Neutrophil (primary cell): ENCODE results near the gene IGF2.

Experiments
- H3K27ac ChIP-seq: fragments of 200-600 bp; sonication (generic); 2 replicates; pipeline ENCODE4 v1.5.1; 2016; ENCODE audit warnings: mild to moderate bottlenecking, moderate library complexity
- H3K27me3 ChIP-seq: fragments of 200-600 bp; sonication (generic); 2 replicates; pipeline ENCODE4 v1.6.0; 2016; ENCODE audit warnings: mild to moderate bottlenecking
- H3K36me3 ChIP-seq: fragments of 200-600 bp; sonication (generic); 2 replicates; pipeline ENCODE4 v1.5.1; 2017
- H3K4me1 ChIP-seq, 2 experiments: fragments of 200-600 bp in 1 of 2; sonication (generic) in 1 of 2; 1 replicate in 1 of 2; 2 replicates in 1 of 2; pipeline versions ENCODE4 v1.5.1 to v1.6.1; 2013 to 2016; ENCODE audit warnings: low read depth in 1 of 2, low read length in 1 of 2, mild to moderate bottlenecking in 1 of 2, moderate library complexity in 1 of 2; ENCODE audit not compliant: control insufficient read depth in 1 of 2, insufficient read depth in 1 of 2
- H3K4me3 ChIP-seq, 2 experiments: fragments of 200-600 bp in 1 of 2; sonication (generic) in 1 of 2; 1 replicate in 1 of 2; 2 replicates in 1 of 2; pipeline ENCODE4 v1.5.1; 2013 to 2016; ENCODE audit warnings: low read depth in 1 of 2, low read length in 1 of 2, mild to moderate bottlenecking in 1 of 2, moderate library complexity in 1 of 2
- H3K9me3 ChIP-seq: fragments of 200-600 bp; sonication (generic); 2 replicates; pipeline ENCODE4 v1.5.1; 2016
- TF ChIP-seq, protein P1 (sequence below): fragments of 200-600 bp; sonication (generic); IDR thresholded peaks from 2 replicates; pipeline ENCODE4 v1.5.1; 2016; ENCODE audit warnings: antibody characterized with exemption

IGF2 gene

GRCh38 chr11:2173761-2174160 lies 34.6 kb upstream of the IGF2 start:
- no peaks in the 10 kb centered on the region for H3K36me3 ChIP-seq
- no peak overlapping the region for H3K27ac ChIP-seq
- no peaks in the 10 kb centered on the region for H3K4me1 ChIP-seq
- no peaks in the 10 kb centered on the region for H3K9me3 ChIP-seq
- TF ChIP-seq, protein P1, sequence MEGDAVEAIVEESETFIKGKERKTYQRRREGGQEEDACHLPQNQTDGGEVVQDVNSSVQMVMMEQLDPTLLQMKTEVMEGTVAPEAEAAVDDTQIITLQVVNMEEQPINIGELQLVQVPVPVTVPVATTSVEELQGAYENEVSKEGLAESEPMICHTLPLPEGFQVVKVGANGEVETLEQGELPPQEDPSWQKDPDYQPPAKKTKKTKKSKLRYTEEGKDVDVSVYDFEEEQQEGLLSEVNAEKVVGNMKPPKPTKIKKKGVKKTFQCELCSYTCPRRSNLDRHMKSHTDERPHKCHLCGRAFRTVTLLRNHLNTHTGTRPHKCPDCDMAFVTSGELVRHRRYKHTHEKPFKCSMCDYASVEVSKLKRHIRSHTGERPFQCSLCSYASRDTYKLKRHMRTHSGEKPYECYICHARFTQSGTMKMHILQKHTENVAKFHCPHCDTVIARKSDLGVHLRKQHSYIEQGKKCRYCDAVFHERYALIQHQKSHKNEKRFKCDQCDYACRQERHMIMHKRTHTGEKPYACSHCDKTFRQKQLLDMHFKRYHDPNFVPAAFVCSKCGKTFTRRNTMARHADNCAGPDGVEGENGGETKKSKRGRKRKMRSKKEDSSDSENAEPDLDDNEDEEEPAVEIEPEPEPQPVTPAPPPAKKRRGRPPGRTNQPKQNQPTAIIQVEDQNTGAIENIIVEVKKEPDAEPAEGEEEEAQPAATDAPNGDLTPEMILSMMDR, result no peak
- H3K27me3 ChIP-seq, result peaks cover 9% of the 10 kb centered on the region
- no peak overlapping the region for H3K4me3 ChIP-seq

GRCh38 chr11:2173150-2173693 lies 34.0 kb upstream of the IGF2 start:
- TF ChIP-seq, protein P1, result no peak
- H3K36me3 ChIP-seq, result no peaks in the 10 kb centered on the region
- peaks cover 11% of the 10 kb centered on the region for H3K27me3 ChIP-seq
- H3K4me3 ChIP-seq, result no peak overlapping the region
- no peak overlapping the region for H3K27ac ChIP-seq
- H3K4me1 ChIP-seq, result no peaks in the 10 kb centered on the region
- no peaks in the 10 kb centered on the region for H3K9me3 ChIP-seq

GRCh38 chr11:2172676-2173075 lies 33.5 kb upstream of the IGF2 start:
- TF ChIP-seq, protein P1, result no peak
- H3K9me3 ChIP-seq, result no peaks in the 10 kb centered on the region
- peaks cover 17% of the 10 kb centered on the region for H3K27me3 ChIP-seq
- H3K36me3 ChIP-seq, result no peaks in the 10 kb centered on the region
- H3K27ac ChIP-seq, result no peak overlapping the region
- no peak overlapping the region for H3K4me3 ChIP-seq
- no peaks in the 10 kb centered on the region for H3K4me1 ChIP-seq

- Histone ChIP-seq H3K9me3 (no peaks in the 10 kb centered on the region), H3K36me3 (no peaks in the 10 kb centered on the region), H3K4me1 (no peaks in the 10 kb centered on the region), H3K27me3 (peaks cover 28% of the 10 kb centered on the region), H3K4me3 (no peak within 1 kb of the TSS), H3K27ac (no peak within 1 kb of the TSS)
- TF ChIP-seq, protein P1, result no peak
These were observed 32.4 kb upstream of the IGF2 start, which contains the start of gene TH for GRCh38 chr11:2171591-2172003. TH (minus strand) TSS chr11:2171815; CDS start chr11:2171786, 29 bp downstream.

DNA sequence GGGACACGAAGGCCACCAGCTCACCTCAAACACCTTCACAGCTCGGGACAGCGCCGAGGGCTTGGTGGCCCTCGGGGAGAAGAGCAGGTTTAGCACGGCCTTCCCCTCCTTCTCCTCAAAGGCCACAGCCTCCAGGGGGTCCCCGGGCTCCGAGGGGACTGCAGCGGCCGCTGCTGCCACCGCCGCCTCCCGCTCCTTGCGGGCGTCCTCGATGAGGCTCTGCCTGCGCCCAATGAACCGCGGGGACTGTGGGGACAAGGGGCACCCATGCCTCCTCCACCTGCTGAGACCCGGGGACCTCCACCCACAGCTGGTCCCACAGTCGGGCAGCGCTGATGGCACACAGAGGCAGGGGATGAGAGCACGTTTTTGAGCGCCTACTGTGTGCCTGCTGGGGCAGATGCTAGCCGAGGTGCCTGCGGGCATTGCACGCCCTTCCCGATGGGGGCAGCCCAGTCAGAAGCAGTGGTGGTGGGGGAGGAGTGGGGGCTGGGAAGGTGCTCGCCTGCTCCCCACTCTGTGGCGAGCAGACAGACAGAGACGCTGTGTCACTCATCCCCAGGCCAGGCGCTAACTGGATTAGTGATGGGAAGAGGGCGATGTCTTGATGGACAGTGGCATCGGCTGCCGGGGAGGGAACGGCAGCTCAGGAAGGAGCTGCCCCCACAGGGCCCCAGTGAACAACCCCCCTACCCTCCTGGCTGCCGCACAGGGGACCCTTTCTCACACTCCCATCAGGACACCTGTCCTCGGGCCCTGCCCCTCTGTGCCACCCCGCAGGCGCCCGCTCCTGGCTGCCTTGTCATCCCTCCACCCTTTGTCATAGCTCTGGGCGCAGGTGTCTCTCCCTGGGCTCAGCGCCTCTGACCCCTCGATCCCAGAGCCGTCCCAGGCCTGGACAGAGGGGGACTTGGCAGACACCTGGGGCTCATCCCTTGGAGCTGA lies 30.7 kb upstream of the IGF2 start:
- Histone ChIP-seq H3K4me1 (no peaks in the 10 kb centered on the region), H3K36me3 (no peaks in the 10 kb centered on the region), H3K27ac (no peak overlapping the region), H3K4me3 (no peak overlapping the region), H3K27me3 (peaks cover 45% of the 10 kb centered on the region), H3K9me3 (no peaks in the 10 kb centered on the region)
- TF ChIP-seq, protein P1, result no peak
